ENCODE data around the gene NFIC.
"Not testable (repeated sequence)": the region's sequence is repeated elsewhere in the genome, so short reads cannot be mapped to it uniquely, and the experiment has no call there.

NFIC gene

GRCh38 chr19:3336680-3337523 lies 29.5 kb upstream of the NFIC start:
- DNase-seq (ENCODE audit: low read depth): no peak

GRCh38 chr19:3338541-3339181 lies 27.7 kb upstream of the NFIC start:
- peak; percentile 17 for DNase-seq (ENCODE audit: low read depth)

DNA sequence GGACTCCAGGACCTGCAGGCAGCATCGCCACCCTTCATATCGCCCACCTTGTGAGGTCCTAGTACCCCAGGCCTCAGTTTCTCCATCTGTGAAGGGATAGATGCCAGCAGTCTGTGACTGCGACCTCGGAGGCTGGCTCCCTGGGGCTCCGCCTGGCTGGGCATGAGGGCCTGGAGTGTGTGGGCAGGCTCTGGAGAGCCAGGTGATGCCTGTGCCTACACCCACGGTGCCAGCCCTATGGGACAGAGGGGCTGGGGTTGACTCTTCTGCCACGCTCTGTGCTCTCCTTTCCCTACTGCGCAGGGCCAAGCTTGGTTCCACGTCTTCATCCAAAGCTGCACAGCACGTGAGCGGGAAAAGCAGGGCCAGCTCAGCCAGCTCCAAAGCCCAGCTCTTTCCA lies 26.0 kb upstream of the NFIC start:
- DNase-seq (ENCODE audit: low read depth): no peak

DNA sequence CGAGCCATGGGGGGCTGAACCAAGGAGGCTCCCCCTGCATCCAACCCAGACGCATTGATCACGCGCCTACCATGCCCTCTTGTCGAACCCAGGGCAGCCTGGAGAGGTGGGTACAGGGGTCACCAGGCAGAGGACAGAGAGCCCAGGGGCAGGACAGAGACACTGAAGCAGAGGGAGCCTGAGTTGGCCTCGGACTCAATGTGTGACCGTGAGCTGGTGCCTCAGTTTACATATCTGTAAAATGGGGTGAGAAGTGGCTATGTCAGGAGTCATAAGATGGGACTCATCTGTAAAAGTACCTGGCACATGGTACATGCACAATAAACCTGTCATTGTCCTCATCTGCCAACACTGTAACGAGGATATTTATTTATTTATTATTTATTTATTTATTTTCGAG lies 24.1 kb upstream of the NFIC start:
- no peak for DNase-seq (ENCODE audit: low read depth)

- DNase-seq (ENCODE audit: low read depth): not testable (repeated sequence)
Observed at GRCh38 chr19:3342962-3343361, 23.4 kb upstream of the NFIC start.

GRCh38 chr19:3343619-3344502 lies 22.5 kb upstream of the NFIC start:
- DNase-seq (ENCODE audit: low read depth): no peak

GRCh38 chr19:3344608-3345598 lies 21.5 kb upstream of the NFIC start:
- no peak for DNase-seq (ENCODE audit: low read depth)

DNA sequence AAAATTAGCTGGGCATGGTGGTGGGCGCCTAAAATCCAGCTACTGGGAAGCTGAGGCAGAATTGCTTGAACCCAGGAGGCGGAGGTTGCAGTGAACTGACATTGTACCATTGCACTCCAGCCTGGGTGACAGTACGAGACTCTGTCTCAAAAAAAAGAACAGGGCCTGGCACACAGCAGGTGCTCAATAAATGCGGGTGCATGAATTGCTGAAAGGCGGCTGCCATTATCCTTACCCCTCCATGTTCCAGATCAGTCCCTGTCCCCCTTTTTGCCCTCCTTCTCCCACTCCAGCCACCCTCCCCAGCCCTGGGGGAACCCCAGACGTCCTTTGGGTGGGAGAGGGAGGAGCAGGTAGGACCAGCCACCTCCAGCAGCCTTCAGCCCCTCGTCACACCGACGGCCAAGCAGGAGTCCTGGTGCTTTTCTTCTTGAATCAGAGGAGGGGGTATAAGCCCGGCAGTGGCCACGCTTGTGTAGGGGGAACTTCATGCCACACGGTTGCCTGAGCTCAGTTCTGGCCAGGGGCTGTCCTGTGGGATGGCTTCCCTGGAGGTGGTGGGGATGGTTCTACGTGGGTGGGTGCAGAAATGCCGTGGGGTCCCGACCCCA lies 20.4 kb upstream of the NFIC start:
- DNase-seq (ENCODE audit: low read depth): no peak

GRCh38 chr19:3346677-3347353 lies 19.6 kb upstream of the NFIC start:
- no peak for DNase-seq (ENCODE audit: low read depth)

- DNase-seq (ENCODE audit: low read depth): no peak
Observed at GRCh38 chr19:3348042-3348441, 18.3 kb upstream of the NFIC start.

DNA sequence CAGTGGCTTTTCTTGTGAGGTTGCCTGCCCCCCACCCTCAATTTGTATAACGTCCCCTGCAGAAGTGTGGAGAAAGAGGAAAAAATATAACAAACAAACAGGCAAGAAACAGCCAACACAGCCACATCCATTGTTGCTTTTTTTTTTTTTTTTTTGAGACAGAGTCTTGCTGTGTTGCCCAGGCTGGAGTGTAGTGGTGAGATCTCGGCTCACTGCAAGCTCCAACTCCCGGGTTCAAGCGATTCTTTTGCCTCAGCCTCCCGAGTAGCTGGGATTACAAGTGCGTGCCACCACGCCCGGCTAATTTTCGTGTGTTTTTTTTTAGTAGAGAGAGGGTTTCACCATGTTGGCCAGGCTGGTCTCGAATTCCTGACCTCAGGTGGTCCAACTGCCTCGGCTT lies 17.9 kb upstream of the NFIC start:
- not testable (repeated sequence) for DNase-seq (ENCODE audit: low read depth)

GRCh38 chr19:3350014-3350663 lies 16.2 kb upstream of the NFIC start:
- DNase-seq (ENCODE audit: low read depth): no peak

GRCh38 chr19:3351702-3352447 lies 14.5 kb upstream of the NFIC start:
- DNase-seq (ENCODE audit: low read depth): no peak

DNA sequence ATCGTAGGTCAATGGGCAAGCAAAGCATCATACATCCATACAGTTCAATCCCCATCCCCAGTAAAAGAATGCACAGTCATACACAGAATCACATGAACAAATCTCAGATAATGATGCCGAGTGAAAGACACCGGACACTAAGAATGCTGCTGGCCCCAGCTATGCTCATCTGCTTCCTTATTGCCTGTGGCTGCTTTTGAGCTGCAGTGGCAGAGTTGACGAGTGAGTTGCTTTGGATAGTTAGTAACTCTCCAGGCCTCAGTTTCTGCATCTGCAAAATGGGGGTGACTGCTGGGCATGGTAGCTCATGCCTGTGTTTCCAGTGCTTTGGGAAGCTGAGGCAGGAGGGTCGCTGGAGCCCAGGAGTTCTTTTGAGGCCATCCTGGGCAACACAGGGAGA lies 12.9 kb upstream of the NFIC start:
- no peak for DNase-seq (ENCODE audit: low read depth)

- no peak for DNase-seq (ENCODE audit: low read depth)
Observed at GRCh38 chr19:3356805-3357204, 9.6 kb upstream of the NFIC start.

DNA sequence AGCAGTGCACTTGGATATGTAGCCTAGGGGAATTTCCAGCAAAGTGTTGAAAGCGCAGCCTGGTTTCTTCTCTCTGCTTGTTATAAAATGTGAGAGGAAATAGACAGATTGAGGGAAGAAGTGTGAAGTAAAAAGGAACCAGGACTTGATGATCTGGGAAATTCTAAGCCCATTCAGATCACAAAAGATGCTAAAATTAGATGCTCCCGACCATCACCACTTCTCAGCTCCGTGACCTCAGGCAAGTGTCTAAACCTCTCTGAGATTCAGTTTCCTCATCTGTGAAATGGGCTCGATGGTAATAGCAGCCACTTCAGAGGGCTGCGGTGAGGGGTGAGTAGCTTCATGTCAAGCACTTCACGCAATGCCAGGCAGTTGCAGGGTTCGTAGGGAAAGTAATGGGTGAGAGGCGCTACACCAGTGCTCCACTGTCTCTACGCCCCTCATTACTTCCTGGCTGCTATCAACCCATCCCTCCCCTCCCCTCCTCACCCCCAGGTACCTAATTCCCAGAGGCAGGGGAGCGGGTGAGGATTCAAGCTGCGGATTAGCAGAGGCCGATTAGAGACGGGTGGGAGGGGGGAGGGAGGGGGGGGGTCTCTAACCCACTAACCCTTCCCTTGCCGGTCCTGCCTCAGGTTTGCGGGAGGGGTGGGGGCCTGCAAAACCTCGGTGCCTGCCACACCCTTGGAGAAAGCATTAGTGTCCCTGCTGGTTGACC lies 9.0 kb upstream of the NFIC start:
- DNase-seq (ENCODE audit: low read depth): peak; percentile 29

DNA sequence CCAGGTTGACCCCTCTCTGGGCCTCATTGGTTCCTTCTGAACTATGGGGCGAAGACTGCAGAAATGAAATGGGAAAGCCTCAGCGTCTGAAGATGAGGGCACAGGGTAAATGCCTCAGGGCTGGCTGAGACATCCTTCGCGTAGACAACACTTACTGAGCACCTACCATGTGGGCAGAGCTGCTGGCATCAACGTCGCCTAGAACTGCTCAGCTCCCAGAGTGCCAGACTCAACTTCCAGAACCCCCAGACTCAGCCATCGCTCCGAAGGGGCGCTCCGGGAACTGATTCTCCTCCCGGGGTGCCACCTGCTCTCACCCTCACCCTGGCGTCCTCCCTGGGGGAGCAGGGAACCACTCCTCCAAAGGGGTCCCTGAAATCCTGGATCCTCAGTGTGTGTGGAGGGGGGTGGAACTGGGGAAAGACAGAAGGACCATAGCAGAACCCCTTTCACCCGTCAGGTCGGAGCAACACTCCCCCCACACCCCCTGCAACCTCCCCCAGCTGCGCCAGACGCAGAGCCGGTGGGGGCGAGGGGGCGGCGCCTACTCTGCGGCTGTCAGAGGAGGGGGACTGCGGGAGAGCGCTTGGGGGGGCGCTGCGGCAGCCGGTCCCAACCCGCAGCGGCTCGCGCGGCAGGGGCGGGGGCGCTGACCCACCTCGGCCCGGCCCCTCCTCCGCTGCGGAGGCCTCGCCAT lies 8.2 kb upstream of the NFIC start:
- peak; percentile 8 for DNase-seq (ENCODE audit: low read depth)

DNA sequence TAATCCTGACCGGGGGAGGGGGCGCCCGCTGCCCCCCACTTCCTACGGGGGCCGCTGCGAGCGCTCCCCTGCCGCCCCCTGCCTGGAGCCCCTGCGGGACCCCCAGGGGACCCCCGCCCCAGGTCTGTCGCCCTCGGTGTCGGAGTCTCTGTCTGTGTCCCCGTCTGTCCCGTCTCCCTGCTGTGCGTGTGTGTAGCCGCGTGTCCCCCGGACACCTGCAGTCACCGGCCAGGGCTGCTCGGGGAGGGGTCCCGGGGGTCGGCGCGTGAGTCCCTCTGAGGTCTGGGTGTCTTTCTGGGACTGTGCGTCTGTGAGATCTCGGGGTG lies 7.7 kb upstream of the NFIC start:
- no peak for DNase-seq (ENCODE audit: low read depth)

All from activated gamma-delta T cell treated with anti-CD3 and anti-CD28 coated beads, Interleukin-2, amount 50 U/mL, for 16 hours (primary cell).